ENCODE results near the gene VPS16. TPM values are rescaled to one million over a fixed set of nuclear protein-coding genes. Genes with fewer than 3 reads are reported as not detected.

The VPS16 gene
- total and polyA plus RNA-seq, 12 donors: 24.8 to 115 (median 34.8) TPM

- H3K4me3 ChIP-seq: no peak overlapping the region
- H3K9me3 ChIP-seq (replicated peaks in 1 of 3): no peaks in the 10 kb centered on the region
- intact Hi-C loops (cut with DNase I): no loop called here
- H3K27me3 ChIP-seq: no peaks in the 10 kb centered on the region
- 81 to 86% (median 84%) methylated on average over 11 of the region's 11 CpGs for WGBS, 4 donors
- no peak overlapping the region for H3K27ac ChIP-seq
- no peak for DNase-seq
- no peaks in the 10 kb centered on the region for H3K36me3 ChIP-seq (replicated peaks in 1 of 2)
- H3K4me1 ChIP-seq (replicated peaks in 1 of 2): peaks cover 0 to 12% of the 10 kb centered on the region in 2 donors
- TF ChIP-seq CTCF (IDR thresholded peaks at IDR 0.05): no peak
- TF ChIP-seq POLR2A (IDR thresholded peaks at IDR 0.05): no peak
Observed at GRCh38 chr20:2900845-2901592, 60.5 kb downstream of the VPS16 start.

- no peak for DNase-seq
- 0 to 71% (median 44%) methylated on average over 1 of the region's 1 CpG for WGBS, 4 donors
- H3K4me1 ChIP-seq (replicated peaks in 1 of 2): peaks cover 0 to 13% of the 10 kb centered on the region in 2 donors
- intact Hi-C loops (cut with DNase I): no loop called here
- TF ChIP-seq POLR2A (IDR thresholded peaks at IDR 0.05) (no peak), CTCF (IDR thresholded peaks at IDR 0.05) (no peak)
- H3K27me3 ChIP-seq: no peaks in the 10 kb centered on the region
- no peaks in the 10 kb centered on the region for H3K9me3 ChIP-seq (replicated peaks in 1 of 3)
- H3K36me3 ChIP-seq (replicated peaks in 1 of 2): no peaks in the 10 kb centered on the region
- H3K4me3 ChIP-seq: no peak overlapping the region
- no peak overlapping the region for H3K27ac ChIP-seq
Observed at GRCh38 chr20:2902291-2902690, 61.7 kb downstream of the VPS16 start.

- 96 to 100% (median 96%) methylated on average over 3 of the region's 3 CpGs for WGBS, 4 donors
- Histone ChIP-seq H3K36me3 (replicated peaks in 1 of 2) (no peaks in the 10 kb centered on the region), H3K27ac (no peak overlapping the region), H3K4me3 (no peak overlapping the region), H3K9me3 (replicated peaks in 1 of 3) (no peaks in the 10 kb centered on the region), H3K27me3 (no peaks in the 10 kb centered on the region), H3K4me1 (replicated peaks in 1 of 2) (peaks cover 0 to 18% of the 10 kb centered on the region in 2 donors)
- no peak for DNase-seq
- intact Hi-C loops (cut with DNase I): no loop called here
- no peak for TF ChIP-seq POLR2A (IDR thresholded peaks at IDR 0.05)
- no peak for TF ChIP-seq CTCF (IDR thresholded peaks at IDR 0.05)
Observed at GRCh38 chr20:2902818-2903217, 62.3 kb downstream of the VPS16 start.

- H3K4me1 ChIP-seq (replicated peaks in 1 of 2): peaks cover 0 to 18% of the 10 kb centered on the region in 2 donors
- no peak for DNase-seq
- no peak overlapping the region for H3K27ac ChIP-seq
- H3K9me3 ChIP-seq (replicated peaks in 1 of 3): no peaks in the 10 kb centered on the region
- TF ChIP-seq CTCF (IDR thresholded peaks at IDR 0.05) (no peak), POLR2A (IDR thresholded peaks at IDR 0.05) (no peak)
- H3K27me3 ChIP-seq: no peaks in the 10 kb centered on the region
- no peaks in the 10 kb centered on the region for H3K36me3 ChIP-seq (replicated peaks in 1 of 2)
- intact Hi-C loops (cut with DNase I): no loop called here
- H3K4me3 ChIP-seq: no peak overlapping the region
- 92 to 100% (median 99%) methylated on average over 6 of the region's 6 CpGs for WGBS, 4 donors
Observed at GRCh38 chr20:2903686-2904085, 63.1 kb downstream of the VPS16 start.
